ENCODE data around the gene TIAM2. TPM values are rescaled to one million over a fixed set of nuclear protein-coding genes. Genes with fewer than 3 reads are reported as not detected.

Gene TIAM2
- total RNA-seq, 2 experiments from 2014 or later = 4.4 to 5.3 TPM

- H3K27ac Mint-ChIP-seq = no peak overlapping the region
- no peak for TF ChIP-seq CTCF (IDR thresholded peaks at IDR 0.05)
Observed at GRCh38 chr6:155221086-155221485, 226.0 kb downstream of the TIAM2 start.

GRCh38 chr6:155222506-155222905, 227.4 kb downstream of the TIAM2 start:
- no peaks in the 10 kb centered on the region for H3K27me3 ChIP-seq (ENCODE audit: control insufficient read depth in 1 of 2, insufficient read depth in 2 of 2, low read length in 2 of 2)
- no peaks in the 10 kb centered on the region for H3K27me3 Mint-ChIP-seq
- POLR2A ChIA-PET = no interaction called here
- DNase-seq = no peak
- no peak for ATAC-seq (ENCODE audit: poor library complexity)
- H3K9me3 ChIP-seq (ENCODE audit: control insufficient read depth in 1 of 2, insufficient read depth in 1 of 2, low read length in 2 of 2) = no peaks in the 10 kb centered on the region
- CTCF ChIA-PET = no interaction called here
- H3K27ac ChIP-seq (ENCODE audit: low read depth in 1 of 2, low read length in 2 of 2) = no peak overlapping the region
- H3K36me3 ChIP-seq (ENCODE audit: insufficient read depth, low read length) = no peaks in the 10 kb centered on the region
- peaks cover 6% of the 10 kb centered on the region for H3K4me1 Mint-ChIP-seq (ENCODE audit: low read depth)
- no peaks in the 10 kb centered on the region for H3K36me3 Mint-ChIP-seq (ENCODE audit: low read depth)
- H3K4me3 ChIP-seq (ENCODE audit: low read length) = no peak overlapping the region
- no peak overlapping the region for H3K27ac Mint-ChIP-seq
- intact Hi-C loops (cut with DNase I, micrococcal nuclease) = no loop called here
- TF ChIP-seq CTCF (IDR thresholded peaks at IDR 0.05) = no peak
- no peak overlapping the region for H3K4me3 Mint-ChIP-seq
- no peaks in the 10 kb centered on the region for H3K9me3 Mint-ChIP-seq
- H3K4me1 ChIP-seq (ENCODE audit: insufficient read depth, low read length) = peaks cover 13% of the 10 kb centered on the region

More at GRCh38 chr6:155221086-155221485, 226.0 kb downstream of the TIAM2 start:
- ChIA-PET CTCF (interaction anchor here (0.7 kb wide), 1 partner anchor 385 kb away, joined by 4 read pairs; no protein-coding TSS in a partner anchor), POLR2A (no interaction called here)
- Histone ChIP-seq H3K36me3 (ENCODE audit: insufficient read depth, low read length) (no peaks in the 10 kb centered on the region), H3K27ac (ENCODE audit: low read depth in 1 of 2, low read length in 2 of 2) (no peak overlapping the region), H3K4me3 (ENCODE audit: low read length) (no peak overlapping the region), H3K4me1 (ENCODE audit: insufficient read depth, low read length) (peaks cover 13% of the 10 kb centered on the region), H3K9me3 (ENCODE audit: control insufficient read depth in 1 of 2, insufficient read depth in 1 of 2, low read length in 2 of 2) (no peaks in the 10 kb centered on the region), H3K27me3 (ENCODE audit: control insufficient read depth in 1 of 2, insufficient read depth in 2 of 2, low read length in 2 of 2) (peaks cover 0 to 2% of the 10 kb centered on the region in 2 experiments)
- Mint-ChIP-seq H3K4me1 (ENCODE audit: low read depth) (peaks cover 6% of the 10 kb centered on the region), H3K4me3 (no peak overlapping the region), H3K9me3 (no peaks in the 10 kb centered on the region), H3K36me3 (ENCODE audit: low read depth) (no peaks in the 10 kb centered on the region), H3K27me3 (no peaks in the 10 kb centered on the region)
- DNase-seq (peak in 2 of 14 experiments; percentile 47 to 65), ATAC-seq (ENCODE audit: poor library complexity) (no peak)
- intact Hi-C loops (cut with DNase I, micrococcal nuclease) = no loop called here

- POLR2A ChIA-PET = no interaction called here
- H3K27me3 ChIP-seq (ENCODE audit: control insufficient read depth in 1 of 2, insufficient read depth in 2 of 2, low read length in 2 of 2) = no peaks in the 10 kb centered on the region
- H3K9me3 Mint-ChIP-seq = no peaks in the 10 kb centered on the region
- no peak overlapping the region for H3K4me3 Mint-ChIP-seq
- peaks cover 6% of the 10 kb centered on the region for H3K4me1 Mint-ChIP-seq (ENCODE audit: low read depth)
- peak overlapping the region; percentile 40 for H3K27ac Mint-ChIP-seq
- H3K27ac ChIP-seq (ENCODE audit: low read depth in 1 of 2, low read length in 2 of 2) = peak overlapping the region in 1 of 2 donors; percentile 22
- no peak overlapping the region for H3K4me3 ChIP-seq (ENCODE audit: low read length)
- DNase-seq (peak in 4 of 14 experiments; percentile 28 to 66 (median 61)), ATAC-seq (ENCODE audit: poor library complexity) (peak; percentile 71)
- CTCF ChIA-PET = no interaction called here
- intact Hi-C loops (cut with DNase I, micrococcal nuclease) = no loop called here
- H3K9me3 ChIP-seq (ENCODE audit: control insufficient read depth in 1 of 2, insufficient read depth in 1 of 2, low read length in 2 of 2) = peaks cover 0 to 3% of the 10 kb centered on the region in 2 experiments
- no peaks in the 10 kb centered on the region for H3K36me3 ChIP-seq (ENCODE audit: insufficient read depth, low read length)
- TF ChIP-seq CTCF (IDR thresholded peaks at IDR 0.05) = no peak
- H3K36me3 Mint-ChIP-seq (ENCODE audit: low read depth) = no peaks in the 10 kb centered on the region
- peaks cover 13% of the 10 kb centered on the region for H3K4me1 ChIP-seq (ENCODE audit: insufficient read depth, low read length)
- no peaks in the 10 kb centered on the region for H3K27me3 Mint-ChIP-seq
Observed at GRCh38 chr6:155223646-155224451, 228.7 kb downstream of the TIAM2 start.

Data from CD4-positive, alpha-beta T cell (primary cell).